ENCODE measurements around the gene ATP6V0B. TPM values are rescaled to one million over a fixed set of nuclear protein-coding genes. Genes with fewer than 3 reads are reported as not detected.

ATP6V0B gene
- total and polyA plus RNA-seq, 9 of the 15 experiments (the other 6 are each of a cell fraction or from before 2014, with no cell fraction given): 137 to 328 (median 220) TPM

DNA sequence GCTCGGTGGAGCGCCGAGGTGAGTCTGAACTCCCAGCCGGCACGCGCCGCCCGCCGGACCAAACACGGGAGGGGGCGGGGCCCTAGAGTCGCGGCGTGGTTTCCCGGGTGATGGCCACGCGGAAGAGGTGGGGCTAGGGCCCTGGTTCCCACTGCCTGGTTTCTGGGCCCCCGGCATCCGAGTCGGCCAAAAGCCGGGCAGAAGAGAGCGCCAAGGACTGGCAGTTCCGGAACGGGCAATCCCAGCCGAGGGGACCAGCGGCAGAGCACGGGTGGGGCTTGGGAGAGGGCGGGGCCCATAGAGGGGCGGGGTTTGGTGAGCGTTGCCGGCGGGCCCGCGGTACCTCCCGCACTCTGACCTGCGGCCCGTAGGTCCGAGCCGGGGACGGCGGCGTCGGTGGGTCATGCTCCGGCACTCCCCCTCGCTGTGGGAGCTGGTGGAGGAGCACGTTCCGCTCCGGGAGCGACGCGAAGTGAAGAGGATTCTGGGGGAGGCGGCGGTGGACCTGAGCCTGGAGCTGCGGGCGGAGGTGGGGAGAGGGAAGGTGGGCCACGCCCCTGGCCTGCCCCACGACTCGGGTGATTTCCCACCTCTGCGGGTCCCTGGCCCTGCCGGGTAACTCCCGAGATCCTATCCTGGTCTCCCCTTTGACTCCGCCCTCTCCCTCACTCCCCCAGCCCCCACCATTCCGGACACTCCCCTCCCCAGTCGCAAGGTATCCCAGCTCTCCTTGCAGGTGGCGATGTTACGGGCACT is 16.9 kb downstream of the ATP6V0B start, which contains the start of gene CCDC24 (continued):
- TF ChIP-seq, protein P1, sequence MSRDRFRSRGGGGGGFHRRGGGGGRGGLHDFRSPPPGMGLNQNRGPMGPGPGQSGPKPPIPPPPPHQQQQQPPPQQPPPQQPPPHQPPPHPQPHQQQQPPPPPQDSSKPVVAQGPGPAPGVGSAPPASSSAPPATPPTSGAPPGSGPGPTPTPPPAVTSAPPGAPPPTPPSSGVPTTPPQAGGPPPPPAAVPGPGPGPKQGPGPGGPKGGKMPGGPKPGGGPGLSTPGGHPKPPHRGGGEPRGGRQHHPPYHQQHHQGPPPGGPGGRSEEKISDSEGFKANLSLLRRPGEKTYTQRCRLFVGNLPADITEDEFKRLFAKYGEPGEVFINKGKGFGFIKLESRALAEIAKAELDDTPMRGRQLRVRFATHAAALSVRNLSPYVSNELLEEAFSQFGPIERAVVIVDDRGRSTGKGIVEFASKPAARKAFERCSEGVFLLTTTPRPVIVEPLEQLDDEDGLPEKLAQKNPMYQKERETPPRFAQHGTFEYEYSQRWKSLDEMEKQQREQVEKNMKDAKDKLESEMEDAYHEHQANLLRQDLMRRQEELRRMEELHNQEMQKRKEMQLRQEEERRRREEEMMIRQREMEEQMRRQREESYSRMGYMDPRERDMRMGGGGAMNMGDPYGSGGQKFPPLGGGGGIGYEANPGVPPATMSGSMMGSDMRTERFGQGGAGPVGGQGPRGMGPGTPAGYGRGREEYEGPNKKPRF (IDR thresholded peaks at IDR 0.05; ENCODE audit: low read depth, low read length): no peak
- TF ChIP-seq PHB (CRISPR knock-in tag; IDR thresholded peaks at IDR 0.05) (peak; percentile 10; the same call in 1 of the 2 replicates), RBM25 (IDR thresholded peaks at IDR 0.05; ENCODE audit: low read depth, low read length, severe bottlenecking) (no peak), ZC3H4 (CRISPR knock-in tag; IDR thresholded peaks at IDR 0.05; ENCODE audit: borderline replicate concordance) (no peak), TRIM28 (IDR thresholded peaks at IDR 0.05) (no peak), ZNF408 (CRISPR knock-in tag; IDR thresholded peaks at IDR 0.05; ENCODE audit: low read depth) (no peak), EP400 (IDR thresholded peaks at IDR 0.05) (peak; percentile 84), MAFF (IDR thresholded peaks at IDR 0.05; ENCODE audit: low read length) (no peak), MTF1 (CRISPR knock-in tag; IDR thresholded peaks at IDR 0.05; ENCODE audit: borderline replicate concordance) (no peak), KAT7 (CRISPR knock-in tag; IDR thresholded peaks at IDR 0.05; ENCODE audit: borderline replicate concordance) (peak; percentile 49; the same call in 1 of the 2 replicates), CREB1 (IDR thresholded peaks at IDR 0.05) (no peak), CREB1 (CRISPR knock-in tag; IDR thresholded peaks at IDR 0.05) (0 out of 2 replicates have a peak, but pooled peaks have one; percentile 24), SMC3 (conservative IDR thresholded peaks at IDR 0.05; ENCODE audit: insufficient read depth, low read depth, low read length) (no peak), ZFP36 (IDR thresholded peaks at IDR 0.05; ENCODE audit: low read depth, low read length, partially characterized antibody) (no peak), NRF1 (conservative IDR thresholded peaks at IDR 0.05 in 1 of 2, IDR thresholded peaks at IDR 0.05 in 1 of 2) (peak in 1 of 2 experiments; percentile 42; a peak in 3 of 4 replicates), IFI16 (CRISPR knock-in tag; IDR thresholded peaks at IDR 0.05) (no peak), MAFK (IDR thresholded peaks at IDR 0.05; ENCODE audit: low read length) (no peak), ZNF165 (CRISPR knock-in tag; IDR thresholded peaks at IDR 0.05; ENCODE audit: borderline replicate concordance) (no peak), ILF3 (IDR thresholded peaks at IDR 0.05; ENCODE audit: borderline replicate concordance) (no peak), ZNF695 (CRISPR knock-in tag; IDR thresholded peaks at IDR 0.05) (no peak)
- TF ChIP-seq, protein P2, sequence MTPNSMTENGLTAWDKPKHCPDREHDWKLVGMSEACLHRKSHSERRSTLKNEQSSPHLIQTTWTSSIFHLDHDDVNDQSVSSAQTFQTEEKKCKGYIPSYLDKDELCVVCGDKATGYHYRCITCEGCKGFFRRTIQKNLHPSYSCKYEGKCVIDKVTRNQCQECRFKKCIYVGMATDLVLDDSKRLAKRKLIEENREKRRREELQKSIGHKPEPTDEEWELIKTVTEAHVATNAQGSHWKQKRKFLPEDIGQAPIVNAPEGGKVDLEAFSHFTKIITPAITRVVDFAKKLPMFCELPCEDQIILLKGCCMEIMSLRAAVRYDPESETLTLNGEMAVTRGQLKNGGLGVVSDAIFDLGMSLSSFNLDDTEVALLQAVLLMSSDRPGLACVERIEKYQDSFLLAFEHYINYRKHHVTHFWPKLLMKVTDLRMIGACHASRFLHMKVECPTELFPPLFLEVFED (CRISPR knock-in tag; conservative IDR thresholded peaks at IDR 0.05): peak; percentile 30; the same call in 1 of the 2 replicates
- TF ChIP-seq, protein P3, sequence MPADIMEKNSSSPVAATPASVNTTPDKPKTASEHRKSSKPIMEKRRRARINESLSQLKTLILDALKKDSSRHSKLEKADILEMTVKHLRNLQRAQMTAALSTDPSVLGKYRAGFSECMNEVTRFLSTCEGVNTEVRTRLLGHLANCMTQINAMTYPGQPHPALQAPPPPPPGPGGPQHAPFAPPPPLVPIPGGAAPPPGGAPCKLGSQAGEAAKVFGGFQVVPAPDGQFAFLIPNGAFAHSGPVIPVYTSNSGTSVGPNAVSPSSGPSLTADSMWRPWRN (IDR thresholded peaks at IDR 0.05; ENCODE audit: low read depth): peak; percentile 90
- TF ChIP-seq, protein P4, sequence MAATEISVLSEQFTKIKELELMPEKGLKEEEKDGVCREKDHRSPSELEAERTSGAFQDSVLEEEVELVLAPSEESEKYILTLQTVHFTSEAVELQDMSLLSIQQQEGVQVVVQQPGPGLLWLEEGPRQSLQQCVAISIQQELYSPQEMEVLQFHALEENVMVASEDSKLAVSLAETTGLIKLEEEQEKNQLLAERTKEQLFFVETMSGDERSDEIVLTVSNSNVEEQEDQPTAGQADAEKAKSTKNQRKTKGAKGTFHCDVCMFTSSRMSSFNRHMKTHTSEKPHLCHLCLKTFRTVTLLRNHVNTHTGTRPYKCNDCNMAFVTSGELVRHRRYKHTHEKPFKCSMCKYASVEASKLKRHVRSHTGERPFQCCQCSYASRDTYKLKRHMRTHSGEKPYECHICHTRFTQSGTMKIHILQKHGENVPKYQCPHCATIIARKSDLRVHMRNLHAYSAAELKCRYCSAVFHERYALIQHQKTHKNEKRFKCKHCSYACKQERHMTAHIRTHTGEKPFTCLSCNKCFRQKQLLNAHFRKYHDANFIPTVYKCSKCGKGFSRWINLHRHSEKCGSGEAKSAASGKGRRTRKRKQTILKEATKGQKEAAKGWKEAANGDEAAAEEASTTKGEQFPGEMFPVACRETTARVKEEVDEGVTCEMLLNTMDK (IDR thresholded peaks at IDR 0.05; ENCODE audit: borderline replicate concordance, insufficient read depth, low read depth, low read length, poor library complexity, severe bottlenecking): no peak

Data from K562 (cell line).